Measurements from ENCODE around the gene SMIM15. TPM values are rescaled to one million over a fixed set of nuclear protein-coding genes. Genes with fewer than 3 reads are reported as not detected.

Gene SMIM15
- total and polyA plus RNA-seq, 10 of the 15 experiments (the other 5 are each of a cell fraction or from before 2014, with no cell fraction given), result 13.8 to 83.3 (median 53.9) TPM

GRCh38 chr5:61141801-61142200, 20.5 kb downstream of the SMIM15 start:
- ATAC-seq (no peak), FAIRE-seq (no peak), DNase-seq (ENCODE audit: low read depth, low spot score) (no peak)
- Histone ChIP-seq H3K9ac (ENCODE audit: control insufficient read depth, insufficient read depth, low read length) (no peak overlapping the region), H3K27ac (ENCODE audit: control insufficient read depth, insufficient read depth) (no peak overlapping the region), H4K20me1 (ENCODE audit: control insufficient read depth, insufficient read depth) (no peaks in the 10 kb centered on the region), H3K4me3 (no peak overlapping the region), H3K36me3 (ENCODE audit: control insufficient read depth in 2 of 2, insufficient read depth in 2 of 2, low read length in 1 of 2) (no peaks in the 10 kb centered on the region; a peak in 1 of 4 replicates), H3K4me2 (ENCODE audit: control insufficient read depth, insufficient read depth) (no peak overlapping the region), H3K9me3 (replicated peaks; ENCODE audit: control insufficient read depth, insufficient read depth, low read length) (no peaks in the 10 kb centered on the region), H3K4me1 (ENCODE audit: control insufficient read depth, insufficient read depth, low read length) (no peaks in the 10 kb centered on the region), H3K79me2 (ENCODE audit: control insufficient read depth, insufficient read depth, low read length) (no peaks in the 10 kb centered on the region), H3K27me3 (replicated peaks in 1 of 2; ENCODE audit: control insufficient read depth in 2 of 2, insufficient read depth in 2 of 2, low read length in 1 of 2) (no peaks in the 10 kb centered on the region), H2AFZ (ENCODE audit: control insufficient read depth, low read depth, low read length) (no peak overlapping the region)
- ChIA-PET SMC1A (ENCODE audit: uncharacterized antibody, unreplicated experiment) (interaction anchor here (1.2 to 1.3 kb wide), 2 partner anchors 9 to 26 kb away, joined by 4 to 6 read pairs; no protein-coding TSS in a partner anchor), RAD21 (ENCODE audit: unreplicated experiment) (no interaction called here), POLR2A (no interaction called here), CTCF (interaction anchor here (0.8 kb wide), 1 partner anchor 20 kb away, joined by 3 read pairs; no protein-coding TSS in a partner anchor)
- in situ Hi-C loops (cut with MboI), result no loop called here
- no TSS peak for BruUV-seq (replicated peaks)
- 100% methylated on average over 1 of the region's 1 CpG for WGBS (ENCODE audit: insufficient coverage, insufficient replicate concordance, low lambda C conversion rate, missing lambda C conversion rate)
- intact Hi-C loops (cut with micrococcal nuclease; ENCODE audit: unreplicated experiment), result no loop called here
- no peak for TF ChIP-seq PML (IDR thresholded peaks at IDR 0.05; ENCODE audit: low read length)

GRCh38 chr5:61139931-61140330, 22.3 kb downstream of the SMIM15 start:
- Histone ChIP-seq H3K36me3 (ENCODE audit: control insufficient read depth in 2 of 2, insufficient read depth in 2 of 2, low read length in 1 of 2) (no peaks in the 10 kb centered on the region; a peak in 1 of 4 replicates), H4K20me1 (ENCODE audit: control insufficient read depth, insufficient read depth) (no peaks in the 10 kb centered on the region), H3K79me2 (ENCODE audit: control insufficient read depth, insufficient read depth, low read length) (no peaks in the 10 kb centered on the region), H3K27ac (ENCODE audit: control insufficient read depth, insufficient read depth) (no peak overlapping the region), H2AFZ (ENCODE audit: control insufficient read depth, low read depth, low read length) (no peak overlapping the region), H3K27me3 (replicated peaks in 1 of 2; ENCODE audit: control insufficient read depth in 2 of 2, insufficient read depth in 2 of 2, low read length in 1 of 2) (no peaks in the 10 kb centered on the region), H3K9me3 (replicated peaks; ENCODE audit: control insufficient read depth, insufficient read depth, low read length) (no peaks in the 10 kb centered on the region), H3K4me1 (ENCODE audit: control insufficient read depth, insufficient read depth, low read length) (no peaks in the 10 kb centered on the region), H3K4me2 (ENCODE audit: control insufficient read depth, insufficient read depth) (no peak overlapping the region), H3K4me3 (no peak overlapping the region), H3K9ac (ENCODE audit: control insufficient read depth, insufficient read depth, low read length) (no peak overlapping the region)
- POLR2A ChIA-PET, result no interaction called here
- RAD21 ChIA-PET (ENCODE audit: unreplicated experiment), result no interaction called here
- TF ChIP-seq TBL1XR1 (IDR thresholded peaks at IDR 0.05; ENCODE audit: low read depth, low read length) (no peak), NRF1 (conservative IDR thresholded peaks at IDR 0.05; ENCODE audit: low read depth, low read length) (no peak), SUPT20H (IDR thresholded peaks at IDR 0.05; ENCODE audit: borderline replicate concordance, control insufficient read depth, low read depth, low read length) (no peak), RBBP5 (conservative IDR thresholded peaks at IDR 0.05) (no peak), ZBTB4 (CRISPR knock-in tag; IDR thresholded peaks at IDR 0.05) (no peak), JUND (IDR thresholded peaks at IDR 0.05; ENCODE audit: low read depth, low read length) (no peak), CBX5 (IDR thresholded peaks at IDR 0.05; ENCODE audit: low read depth) (no peak), RUNX3 (IDR thresholded peaks at IDR 0.05; ENCODE audit: low read length) (no peak), TAF1 (IDR thresholded peaks at IDR 0.05; ENCODE audit: borderline replicate concordance, low read depth, low read length) (no peak), HDAC2 (IDR thresholded peaks at IDR 0.05) (no peak), MYC (IDR thresholded peaks at IDR 0.05; ENCODE audit: insufficient read depth, insufficient read length, insufficient replicate concordance, low read length, severe bottlenecking) (no peak), PBX3 (IDR thresholded peaks at IDR 0.05; ENCODE audit: insufficient replicate concordance, low read depth, low read length) (no peak)
- whole genome bisulfite sequencing (ENCODE audit: insufficient coverage, insufficient replicate concordance, low lambda C conversion rate, missing lambda C conversion rate), result 89% methylated on average over 4 of the region's 4 CpGs
- SMC1A ChIA-PET (ENCODE audit: uncharacterized antibody, unreplicated experiment), result interaction anchor here (1.4 to 2.2 kb wide), 2 partner anchors 85 to 164 kb away, joined by 5 to 11 read pairs; no protein-coding TSS in a partner anchor
- FAIRE-seq, result no peak
- DNase-seq (ENCODE audit: low read depth, low spot score), result no peak
- in situ Hi-C loops (cut with MboI), result no loop called here
- CTCF ChIA-PET, result interaction anchor here (0.8 to 1.5 kb wide), 3 partner anchors 85 to 182 kb away, joined by 3 to 5 read pairs (median 3); no protein-coding TSS in a partner anchor
- intact Hi-C loops (cut with micrococcal nuclease; ENCODE audit: unreplicated experiment), result no loop called here
- BruUV-seq (replicated peaks), result no TSS peak
- ATAC-seq, result no peak

Measured in GM12878 (cell line).